PFSK-1 (cell line): ENCODE data around the gene ZC3H18.

Experiments
- FOXP2 ChIP-seq: optimal IDR thresholded peaks from 2 replicates; pipeline ENCODE3; 2011; ENCODE audit warnings: borderline replicate concordance, control low read depth, inconsistent platforms; ENCODE audit not compliant: insufficient read depth; ENCODE audit errors: extremely low read length, extremely low read depth
- POLR2AphosphoS5 ChIP-seq: IDR thresholded peaks from 2 replicates; pipeline ENCODE4 v1.6.1; 2012; ENCODE audit warnings: low read depth, mild to moderate bottlenecking, control low read depth, low read length, moderate library complexity
- REST ChIP-seq, 2 experiments: IDR thresholded peaks; 2 replicates each; pipeline versions ENCODE4 v1.6.1 to v1.8.0; 2011 to 2012; ENCODE audit warnings: low read depth in 2 of 2, low read length in 2 of 2, control low read depth in 1 of 2, inconsistent platforms in 1 of 2, mild to moderate bottlenecking in 1 of 2, moderate library complexity in 1 of 2; ENCODE audit not compliant: insufficient read depth in 1 of 2
- SIN3A ChIP-seq: IDR thresholded peaks from 2 replicates; pipeline ENCODE4 v1.6.1; 2012; ENCODE audit warnings: mild to moderate bottlenecking, low read length, moderate library complexity, borderline replicate concordance; ENCODE audit not compliant: insufficient read depth
- TAF1 ChIP-seq: IDR thresholded peaks from 2 replicates; pipeline ENCODE4 v1.6.1; 2012; ENCODE audit warnings: low read length, control low read depth, borderline replicate concordance; ENCODE audit not compliant: insufficient read depth

The ZC3H18 gene

GRCh38 chr16:88613293-88613692, 43.1 kb downstream of the ZC3H18 start:
- no peak for TF ChIP-seq POLR2AphosphoS5
- no peak for TF ChIP-seq SIN3A
- TF ChIP-seq FOXP2: no peak
- TF ChIP-seq TAF1: no peak
- no peak for TF ChIP-seq REST (IDR thresholded peaks at IDR 0.05; ENCODE audit: insufficient read depth in 1 of 2, low read depth in 2 of 2, low read length in 2 of 2)

DNA sequence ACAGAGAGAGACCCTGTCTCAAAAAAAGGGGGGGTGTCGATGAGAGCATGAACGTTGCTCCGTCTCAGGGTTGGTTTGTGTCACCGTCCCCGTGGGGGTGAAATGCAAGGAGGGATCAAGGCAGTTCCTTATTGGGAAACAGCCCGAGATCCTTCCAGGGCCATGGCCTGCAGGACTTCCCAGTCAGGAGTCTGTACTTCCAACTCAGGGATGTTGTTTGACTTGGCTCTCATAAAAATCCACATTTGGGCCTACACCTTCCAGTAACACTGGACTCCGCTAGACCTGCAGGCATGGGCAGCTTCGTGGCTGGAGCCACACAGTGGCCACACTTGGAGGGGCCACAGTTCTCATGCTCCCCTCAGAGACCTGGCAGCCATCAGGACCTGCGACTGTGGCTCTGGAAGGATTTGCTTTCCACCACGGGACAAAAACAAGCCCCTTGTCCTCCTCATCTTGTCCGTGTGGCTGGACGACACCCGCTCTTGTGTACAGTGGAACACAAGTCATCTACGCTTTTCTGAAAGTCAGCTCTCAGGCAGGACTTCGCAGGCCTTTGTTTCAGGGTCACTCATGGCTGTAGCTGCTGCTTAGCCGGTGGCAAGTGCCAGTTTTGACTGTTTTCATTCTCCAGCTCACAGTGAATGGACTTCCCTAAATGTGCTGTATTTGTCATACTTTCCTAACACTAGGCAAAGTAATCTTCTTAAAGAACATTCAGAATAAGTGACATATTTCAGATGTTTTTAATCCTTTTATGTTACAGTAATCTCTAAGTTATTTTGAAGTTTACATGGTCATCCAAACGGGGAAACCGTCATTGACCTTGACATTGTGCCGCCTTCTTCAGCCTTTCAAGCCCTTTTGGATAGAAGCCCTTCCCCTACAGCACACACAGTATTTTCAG, 44.0 kb downstream of the ZC3H18 start:
- TF ChIP-seq POLR2AphosphoS5: no peak
- no peak for TF ChIP-seq REST (IDR thresholded peaks at IDR 0.05; ENCODE audit: insufficient read depth in 1 of 2, low read depth in 2 of 2, low read length in 2 of 2)
- TF ChIP-seq SIN3A: no peak
- TF ChIP-seq FOXP2: no peak
- TF ChIP-seq TAF1: no peak

- TF ChIP-seq POLR2AphosphoS5 (no peak), TAF1 (no peak), FOXP2 (no peak), SIN3A (no peak), REST (IDR thresholded peaks at IDR 0.05; ENCODE audit: insufficient read depth in 1 of 2, low read depth in 2 of 2, low read length in 2 of 2) (no peak)
These were observed 44.8 kb downstream of the ZC3H18 start for GRCh38 chr16:88614818-88615580.

DNA sequence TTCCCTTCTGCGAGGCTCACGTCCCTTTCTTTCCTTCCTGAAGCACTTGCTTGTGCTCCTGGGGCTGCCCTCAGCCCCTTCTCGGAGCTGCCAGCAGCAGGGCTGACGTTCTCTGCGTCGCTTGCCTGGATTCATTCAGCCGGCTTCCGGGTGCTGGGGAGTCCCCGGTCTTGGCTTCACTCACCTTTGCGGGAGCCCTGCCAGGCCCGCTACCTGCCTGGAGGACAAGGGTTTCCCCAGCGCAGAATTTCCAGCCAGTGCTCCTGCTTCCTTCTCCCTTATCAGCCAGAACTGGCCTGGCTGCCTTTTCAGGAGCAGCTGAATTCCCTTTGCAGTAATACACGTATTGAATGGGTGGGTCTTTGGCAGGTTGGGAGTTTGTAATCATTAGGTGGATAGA, 46.1 kb downstream of the ZC3H18 start:
- TF ChIP-seq REST (IDR thresholded peaks at IDR 0.05; ENCODE audit: insufficient read depth in 1 of 2, low read depth in 2 of 2, low read length in 2 of 2): no peak
- no peak for TF ChIP-seq SIN3A
- TF ChIP-seq POLR2AphosphoS5: no peak
- TF ChIP-seq TAF1: no peak
- no peak for TF ChIP-seq FOXP2
